CD4-positive, alpha-beta T cell (primary cell): ENCODE data around the gene ERI3. TPM values are rescaled to one million over a fixed set of nuclear protein-coding genes. Genes with fewer than 3 reads are reported as not detected.

Experiments
- ATAC-seq: fragments of 200-7000 bp; cut with Tn5 transposase; one replicate; pipeline ENCODE4 v1.10.0; 2022; ENCODE audit warnings: mild to moderate bottlenecking; ENCODE audit not compliant: poor library complexity
- CTCF ChIA-PET: fragments of 350-600 bp; sonication (Branson Sonifier 250); formaldehyde crosslinking; loops from one replicate; lab custom pipeline; 2021; ENCODE audit warnings: antibody characterized with exemption, inconsistent platforms; lab: Charles Lee
- POLR2A ChIA-PET: fragments of 350-600 bp; sonication (Branson Sonifier 250); formaldehyde crosslinking; loops from one replicate; lab custom pipeline; 2021; ENCODE audit warnings: antibody characterized with exemption, inconsistent platforms; lab: Charles Lee
- DNase-seq, 14 experiments: peaks; one replicate each; pipeline ENCODE4 v3.0.0-alpha.2; 2013 to 2020; ENCODE audit warnings: mixed read lengths in 2 of 14
- H3K27ac ChIP-seq, 2 donors: one replicate each; pipeline versions ENCODE4 v1.5.1 to v1.7.0; 2013; ENCODE audit warnings: low read length in 2 of 2, low read depth in 1 of 2, mild to moderate bottlenecking in 1 of 2
- H3K27me3 ChIP-seq, 2 experiments: 1 replicate in 1 of 2; 2 replicates in 1 of 2; pipeline versions ENCODE4 v1.6.1 to v1.7.0; 2013; ENCODE audit warnings: low read length in 2 of 2, control low read depth in 1 of 2, mild to moderate bottlenecking in 1 of 2, moderate library complexity in 1 of 2; ENCODE audit not compliant: insufficient read depth in 2 of 2, control insufficient read depth in 1 of 2
- H3K36me3 ChIP-seq: one replicate; pipeline ENCODE4 v1.6.1; 2013; ENCODE audit warnings: low read length, control low read depth; ENCODE audit not compliant: insufficient read depth
- H3K4me1 ChIP-seq: one replicate; pipeline ENCODE4 v1.6.1; 2013; ENCODE audit warnings: low read length, control low read depth; ENCODE audit not compliant: insufficient read depth
- H3K4me3 ChIP-seq: one replicate; pipeline ENCODE4 v1.5.1; 2013; ENCODE audit warnings: mild to moderate bottlenecking, low read length, moderate library complexity
- H3K9me3 ChIP-seq, 2 experiments: 1 replicate in 1 of 2; 2 replicates in 1 of 2; pipeline versions ENCODE4 v1.6.1 to v1.7.0; 2013; ENCODE audit warnings: low read length in 2 of 2, mild to moderate bottlenecking in 2 of 2, control low read depth in 1 of 2, moderate library complexity in 1 of 2; ENCODE audit not compliant: control insufficient read depth in 1 of 2, insufficient read depth in 1 of 2
- H3K27ac Mint-ChIP-seq: one replicate; pipeline ENCODE4 v1.8.0; 2020; ENCODE audit warnings: mixed read lengths
- H3K27me3 Mint-ChIP-seq: one replicate; pipeline ENCODE4 v1.8.0; 2021; ENCODE audit warnings: mixed read lengths
- H3K36me3 Mint-ChIP-seq: one replicate; pipeline ENCODE4 v1.8.0; 2021; ENCODE audit warnings: low read depth, mixed read lengths
- H3K4me1 Mint-ChIP-seq: one replicate; pipeline ENCODE4 v1.8.0; 2021; ENCODE audit warnings: low read depth, mixed read lengths
- H3K4me3 Mint-ChIP-seq: one replicate; pipeline ENCODE4 v1.8.0; 2020; ENCODE audit warnings: mild to moderate bottlenecking, mixed read lengths
- H3K9me3 Mint-ChIP-seq: one replicate; pipeline ENCODE4 v1.8.0; 2020; ENCODE audit warnings: mixed read lengths
- CTCF ChIP-seq: fragments of 200-600 bp; IDR thresholded peaks from one replicate; pipeline ENCODE4 v1.8.0; 2022; ENCODE audit warnings: antibody characterized with exemption, mild to moderate bottlenecking
- intact Hi-C, 2 experiments: fragments of 100-400 bp; cut with DNase I in 1 of 2; cut with micrococcal nuclease in 1 of 2; formaldehyde crosslinking; loops; one replicate each; pipeline versions ENCODE4 v1.15.1 to v1.9.0; 2023 to 2025; cut with DNase I, micrococcal nuclease
- total RNA-seq, 174 experiments: library from RNA in 2 of 174; stranded (reverse) in 2 of 174; gene quantifications; one replicate each; pipeline ENCODE4 v1.2.3 and lab custom pipeline; 2021 to 2026

Gene ERI3
- total RNA-seq, 2 experiments from 2014 or later, result 19.7 to 20.7 TPM

- POLR2A ChIA-PET, result no interaction called here
- H3K9me3 ChIP-seq, result no peaks in the 10 kb centered on the region
- H3K36me3 ChIP-seq, result peaks cover 37% of the 10 kb centered on the region
- CTCF ChIA-PET, result no interaction called here
- H3K27me3 ChIP-seq, result no peaks in the 10 kb centered on the region
- no peaks in the 10 kb centered on the region for H3K27me3 Mint-ChIP-seq
- ATAC-seq (no peak), DNase-seq (no peak)
- H3K27ac Mint-ChIP-seq, result no peak overlapping the region
- peaks cover 19% of the 10 kb centered on the region for H3K4me1 Mint-ChIP-seq
- no peak overlapping the region for H3K4me3 ChIP-seq
- H3K36me3 Mint-ChIP-seq, result peaks cover 59% of the 10 kb centered on the region
- no peak overlapping the region for H3K4me3 Mint-ChIP-seq
- no peak overlapping the region for H3K27ac ChIP-seq
- no peaks in the 10 kb centered on the region for H3K9me3 Mint-ChIP-seq
- no peaks in the 10 kb centered on the region for H3K4me1 ChIP-seq
- no peak for TF ChIP-seq CTCF
- intact Hi-C loops, result no loop called here
Observed at GRCh38 chr1:44339731-44340130, 15.3 kb downstream of the ERI3 start.

GRCh38 chr1:44338136-44338535, 16.9 kb downstream of the ERI3 start:
- Mint-ChIP-seq H3K27ac (no peak overlapping the region), H3K9me3 (no peaks in the 10 kb centered on the region), H3K4me3 (no peak overlapping the region), H3K4me1 (peaks cover 11% of the 10 kb centered on the region), H3K27me3 (no peaks in the 10 kb centered on the region), H3K36me3 (peaks cover 68% of the 10 kb centered on the region)
- Histone ChIP-seq H3K4me1 (no peaks in the 10 kb centered on the region), H3K27me3 (no peaks in the 10 kb centered on the region), H3K27ac (no peak overlapping the region), H3K9me3 (no peaks in the 10 kb centered on the region), H3K4me3 (no peak overlapping the region), H3K36me3 (peaks cover 38% of the 10 kb centered on the region)
- ChIA-PET CTCF (no interaction called here), POLR2A (interaction anchor here (1.0 kb wide), 1 partner anchor 32 kb away, joined by 3 read pairs; no protein-coding TSS in a partner anchor)
- DNase-seq, result no peak
- no peak for TF ChIP-seq CTCF
- intact Hi-C loops, result no loop called here
- no peak for ATAC-seq

- H3K36me3 ChIP-seq, result peaks cover 44% of the 10 kb centered on the region
- DNase-seq (no peak), ATAC-seq (no peak)
- Mint-ChIP-seq H3K9me3 (no peaks in the 10 kb centered on the region), H3K4me3 (no peak overlapping the region), H3K4me1 (peaks cover under 1% of the 10 kb centered on the region), H3K27ac (no peak overlapping the region), H3K27me3 (no peaks in the 10 kb centered on the region), H3K36me3 (peaks cover 76% of the 10 kb centered on the region)
- no peaks in the 10 kb centered on the region for H3K9me3 ChIP-seq
- H3K27ac ChIP-seq, result no peak overlapping the region
- ChIA-PET POLR2A (no interaction called here), CTCF (no interaction called here)
- H3K4me1 ChIP-seq, result no peaks in the 10 kb centered on the region
- intact Hi-C loops, result no loop called here
- H3K27me3 ChIP-seq, result no peaks in the 10 kb centered on the region
- no peak overlapping the region for H3K4me3 ChIP-seq
- TF ChIP-seq CTCF, result no peak
Observed at GRCh38 chr1:44336668-44337067, 18.4 kb downstream of the ERI3 start.
